Mucosa of descending colon (tissue), 3 donors: Measurements from ENCODE around the gene ZNF740. TPM values are rescaled to one million over a fixed set of nuclear protein-coding genes. Genes with fewer than 3 reads are reported as not detected.

Experiments
- ATAC-seq: fragments of 200-7000 bp; cut with Tn5 transposase; one replicate; pipeline ENCODE4 v1.9.1; 2020; ENCODE audit warnings: mild to moderate bottlenecking, moderate library complexity
- DNase-seq, 3 donors: peaks; one replicate each; pipeline ENCODE4 v3.0.0-alpha.2; 2020
- H3K36me3 ChIP-seq: fragments of 200-600 bp; one replicate; pipeline ENCODE4 v1.8.0; 2021; ENCODE audit warnings: low read depth, mild to moderate bottlenecking
- H3K4me1 ChIP-seq: fragments of 200-600 bp; one replicate; pipeline ENCODE4 v1.8.0; 2021; ENCODE audit warnings: low read depth, mild to moderate bottlenecking
- H3K4me3 ChIP-seq: fragments of 200-600 bp; one replicate; pipeline ENCODE4 v1.8.0; 2021; ENCODE audit warnings: mild to moderate bottlenecking
- H3K9me3 ChIP-seq: fragments of 200-600 bp; one replicate; pipeline ENCODE4 v1.8.0; 2021; ENCODE audit warnings: mild to moderate bottlenecking
- intact Hi-C, 2 donors: fragments of 100-400 bp; cut with DNase I in 1 of 2; cut with micrococcal nuclease in 1 of 2; formaldehyde crosslinking; loops; one replicate each; pipeline versions ENCODE4 v1.11.0 to v1.11.1; 2022; cut with DNase I, micrococcal nuclease
- total RNA-seq, 3 donors: library from RNA; stranded (reverse); fragmentation: NEBNext Ultra II Directional in 2 of 3; extraction: Animal tissue kit (Norgen Biotek cat#: 25700) in 2 of 3; gene quantifications; one replicate each; pipeline versions ENCODE4 v1.2.1 to v1.2.4, GENCODE V29; 2021 to 2023
- TF ChIP-seq, protein P1 (sequence below): fragments of 200-600 bp; IDR thresholded peaks from one replicate; pipeline ENCODE4 v1.8.0; 2022; ENCODE audit warnings: antibody characterized with exemption, mild to moderate bottlenecking
- donor health status: DM: no; HTN: no; CAD: no; lungs with moderate emphysema.
- donor health status: DM: no; HTN: no; CAD: no.
- donor health status: DM: no; HTN: yes; CAD: no.

The ZNF740 gene
- total RNA-seq, 3 donors from 2014 or later: 26.1 to 52.9 (median 46.0) TPM

DNA sequence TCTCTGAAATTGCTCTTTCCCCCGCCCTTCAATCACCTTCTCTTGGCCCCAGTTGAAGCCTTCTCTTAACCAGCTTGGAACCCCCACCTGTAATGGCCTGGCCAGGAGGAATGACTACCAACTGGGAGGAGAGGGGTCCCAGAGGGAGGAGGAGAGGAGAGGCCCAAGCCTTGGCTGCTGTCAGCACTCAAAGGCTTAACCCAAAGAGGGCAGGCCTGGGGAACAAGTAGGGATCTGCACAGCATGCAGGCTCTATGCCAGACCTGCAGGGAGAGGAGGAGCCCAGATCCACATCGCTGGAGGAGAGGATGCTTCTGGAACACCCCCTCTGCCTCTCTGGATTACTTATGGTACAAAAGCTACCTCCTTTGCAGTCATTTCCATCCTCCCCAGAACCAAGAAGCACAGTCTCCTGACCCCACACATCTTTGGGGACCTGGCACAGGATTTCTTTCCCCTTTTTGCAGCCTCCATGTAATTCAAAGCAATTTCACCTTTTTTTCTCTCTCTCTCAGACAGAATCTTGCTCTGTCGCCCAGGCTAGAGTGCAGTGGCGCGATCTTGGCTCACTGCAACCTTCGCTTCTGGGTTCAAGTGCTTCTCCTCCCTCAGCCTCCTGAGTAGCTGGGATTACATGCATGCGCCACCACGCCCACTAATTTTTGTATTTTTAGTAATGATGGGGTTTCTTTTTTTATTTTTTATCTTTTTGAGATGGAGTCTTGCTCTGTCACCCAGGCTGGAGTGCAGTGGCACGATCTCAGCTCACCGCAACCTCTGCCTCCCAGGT lies 45.3 kb downstream of the ZNF740 start:
- no peaks in the 10 kb centered on the region for H3K36me3 ChIP-seq
- TF ChIP-seq, protein P1, sequence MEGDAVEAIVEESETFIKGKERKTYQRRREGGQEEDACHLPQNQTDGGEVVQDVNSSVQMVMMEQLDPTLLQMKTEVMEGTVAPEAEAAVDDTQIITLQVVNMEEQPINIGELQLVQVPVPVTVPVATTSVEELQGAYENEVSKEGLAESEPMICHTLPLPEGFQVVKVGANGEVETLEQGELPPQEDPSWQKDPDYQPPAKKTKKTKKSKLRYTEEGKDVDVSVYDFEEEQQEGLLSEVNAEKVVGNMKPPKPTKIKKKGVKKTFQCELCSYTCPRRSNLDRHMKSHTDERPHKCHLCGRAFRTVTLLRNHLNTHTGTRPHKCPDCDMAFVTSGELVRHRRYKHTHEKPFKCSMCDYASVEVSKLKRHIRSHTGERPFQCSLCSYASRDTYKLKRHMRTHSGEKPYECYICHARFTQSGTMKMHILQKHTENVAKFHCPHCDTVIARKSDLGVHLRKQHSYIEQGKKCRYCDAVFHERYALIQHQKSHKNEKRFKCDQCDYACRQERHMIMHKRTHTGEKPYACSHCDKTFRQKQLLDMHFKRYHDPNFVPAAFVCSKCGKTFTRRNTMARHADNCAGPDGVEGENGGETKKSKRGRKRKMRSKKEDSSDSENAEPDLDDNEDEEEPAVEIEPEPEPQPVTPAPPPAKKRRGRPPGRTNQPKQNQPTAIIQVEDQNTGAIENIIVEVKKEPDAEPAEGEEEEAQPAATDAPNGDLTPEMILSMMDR: no peak
- H3K9me3 ChIP-seq: no peaks in the 10 kb centered on the region
- ATAC-seq (no peak), DNase-seq (no peak)
- no peak overlapping the region for H3K4me3 ChIP-seq
- intact Hi-C loops: no loop called here
- peaks cover 35% of the 10 kb centered on the region for H3K4me1 ChIP-seq

DNA sequence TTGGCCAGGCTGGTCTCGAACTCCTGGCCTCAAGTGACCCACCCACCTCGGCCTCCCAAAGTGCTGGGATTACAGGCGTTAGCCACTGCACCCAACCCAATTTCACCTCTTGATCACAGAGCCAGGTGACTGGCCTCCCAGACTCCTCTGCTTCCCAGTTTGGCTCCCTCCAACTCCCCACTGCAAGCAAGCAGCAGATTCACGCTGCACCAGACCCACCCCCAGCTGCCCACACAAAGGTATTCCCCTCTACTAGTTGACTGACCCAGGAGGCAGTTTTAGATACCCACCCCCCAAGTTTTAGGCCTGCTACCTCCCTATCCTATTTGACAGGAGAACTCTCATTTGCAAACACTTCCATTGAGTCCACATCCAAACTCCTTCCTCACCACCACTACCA lies 46.3 kb downstream of the ZNF740 start:
- TF ChIP-seq, protein P1: no peak
- ATAC-seq (no peak), DNase-seq (no peak)
- Histone ChIP-seq H3K4me3 (no peak overlapping the region), H3K4me1 (peaks cover 45% of the 10 kb centered on the region), H3K36me3 (no peaks in the 10 kb centered on the region), H3K9me3 (no peaks in the 10 kb centered on the region)
- intact Hi-C loops: no loop called here

DNA sequence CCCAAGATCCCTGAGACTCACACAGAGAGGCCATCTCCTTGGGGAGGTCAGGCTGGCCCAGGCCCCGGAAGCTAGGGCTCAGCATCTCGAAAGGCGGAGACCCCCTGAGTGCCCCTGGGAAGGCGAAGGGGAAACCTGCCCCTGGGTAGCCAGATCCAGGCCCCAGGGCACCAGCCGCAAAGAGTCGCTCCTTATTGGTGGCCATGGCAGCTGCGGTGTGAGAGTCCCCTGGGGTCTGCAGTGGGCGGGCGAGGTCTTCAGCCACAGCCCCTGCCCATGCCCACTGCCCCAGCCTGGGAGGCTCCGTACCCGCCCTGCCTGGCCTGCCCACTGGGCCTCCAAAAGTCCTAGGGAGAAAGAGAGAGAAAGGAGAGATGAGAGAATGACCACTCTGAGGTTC lies 46.8 kb downstream of the ZNF740 start:
- Histone ChIP-seq H3K4me3 (no peak overlapping the region), H3K4me1 (peaks cover 41% of the 10 kb centered on the region), H3K9me3 (no peaks in the 10 kb centered on the region), H3K36me3 (no peaks in the 10 kb centered on the region)
- no peak for DNase-seq
- ATAC-seq: no peak
- TF ChIP-seq, protein P1: no peak
- intact Hi-C loops: no loop called here

DNA sequence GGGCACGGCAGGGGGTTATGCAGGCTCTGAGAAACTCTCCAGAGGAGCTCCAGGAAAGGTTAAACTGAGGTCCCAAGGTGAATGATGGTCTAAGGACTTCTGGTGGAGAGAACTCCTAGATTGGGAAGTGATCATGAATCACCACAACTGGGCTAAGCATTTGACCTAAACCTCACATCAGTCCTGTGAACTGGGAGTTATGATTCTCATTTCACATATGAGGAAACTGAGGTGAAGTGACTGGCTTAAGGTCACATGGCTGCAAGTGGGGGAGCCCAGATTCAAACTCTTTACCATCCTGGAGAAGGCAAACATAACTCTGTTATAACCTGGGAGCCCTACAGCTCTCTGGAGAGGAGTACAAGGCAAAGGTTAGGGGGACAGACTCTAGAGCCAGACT lies 47.3 kb downstream of the ZNF740 start:
- Histone ChIP-seq H3K36me3 (no peaks in the 10 kb centered on the region), H3K4me3 (no peak overlapping the region), H3K9me3 (no peaks in the 10 kb centered on the region), H3K4me1 (peaks cover 41% of the 10 kb centered on the region)
- TF ChIP-seq, protein P1: no peak
- ATAC-seq: no peak
- intact Hi-C loops: no loop called here
- DNase-seq: no peak

DNA sequence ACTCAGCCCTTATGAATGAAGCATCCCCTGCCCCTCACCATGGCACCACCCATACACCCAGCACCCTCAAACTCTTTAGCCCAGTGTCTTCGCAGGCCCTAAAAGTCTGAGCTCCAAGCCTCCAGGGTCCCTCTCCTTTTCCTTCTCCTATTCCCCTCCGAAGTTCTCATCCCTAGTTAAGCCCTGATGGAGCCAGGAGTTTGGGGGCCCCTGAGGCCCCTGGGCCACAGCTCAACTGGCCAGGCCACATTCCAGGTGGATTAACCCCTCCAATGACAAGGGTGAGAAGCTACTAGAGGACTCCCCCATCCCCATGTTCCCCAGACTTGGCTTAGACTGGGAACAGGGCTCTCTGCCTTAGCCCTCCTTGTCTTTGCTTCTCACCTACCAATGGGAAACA lies 48.9 kb downstream of the ZNF740 start:
- Histone ChIP-seq H3K4me3 (no peak overlapping the region), H3K9me3 (no peaks in the 10 kb centered on the region), H3K4me1 (peaks cover 39% of the 10 kb centered on the region), H3K36me3 (no peaks in the 10 kb centered on the region)
- TF ChIP-seq, protein P1: no peak
- intact Hi-C loops: no loop called here
- DNase-seq (no peak), ATAC-seq (no peak)
